ENCODE measurements around the gene ENTHD1. TPM values are rescaled to one million over a fixed set of nuclear protein-coding genes. Genes with fewer than 3 reads are reported as not detected.
"Not testable (repeated sequence)": the region's sequence is repeated elsewhere in the genome, so short reads cannot be mapped to it uniquely, and the experiment has no call there.

Gene ENTHD1
- total RNA-seq, 4 donors from 2014 or later, result not detected

DNA sequence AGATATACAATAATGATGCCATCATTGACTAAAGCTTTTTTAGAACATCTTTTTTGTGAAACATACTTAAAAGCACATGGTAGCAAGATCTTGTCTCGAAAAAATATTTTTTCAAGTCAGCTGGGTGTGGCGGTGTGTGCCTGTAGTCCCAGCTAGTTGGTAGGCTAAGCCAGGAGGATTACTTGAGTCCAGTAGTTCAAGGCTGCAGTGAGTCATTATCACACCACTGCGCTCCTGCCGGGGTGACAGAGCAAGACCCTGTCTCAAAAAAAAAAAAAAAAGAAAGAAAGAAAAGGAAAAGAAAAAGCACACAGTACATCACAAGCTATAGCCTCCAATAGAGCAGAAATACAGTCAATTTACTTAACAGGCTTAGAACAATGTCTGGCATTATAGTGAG lies 37.0 kb downstream of the ENTHD1 start:
- no peak overlapping the region for H3K27ac ChIP-seq
- DNase-seq (ENCODE audit: low spot score in 2 of 2), result no peak
- H3K27me3 ChIP-seq, result peaks cover 6% of the 10 kb centered on the region
- TF ChIP-seq POLR2AphosphoS5 (IDR thresholded peaks at IDR 0.05) (no peak), EP300 (IDR thresholded peaks at IDR 0.05) (no peak), POLR2A (IDR thresholded peaks at IDR 0.05) (no peak)
- TF ChIP-seq, protein P1, sequence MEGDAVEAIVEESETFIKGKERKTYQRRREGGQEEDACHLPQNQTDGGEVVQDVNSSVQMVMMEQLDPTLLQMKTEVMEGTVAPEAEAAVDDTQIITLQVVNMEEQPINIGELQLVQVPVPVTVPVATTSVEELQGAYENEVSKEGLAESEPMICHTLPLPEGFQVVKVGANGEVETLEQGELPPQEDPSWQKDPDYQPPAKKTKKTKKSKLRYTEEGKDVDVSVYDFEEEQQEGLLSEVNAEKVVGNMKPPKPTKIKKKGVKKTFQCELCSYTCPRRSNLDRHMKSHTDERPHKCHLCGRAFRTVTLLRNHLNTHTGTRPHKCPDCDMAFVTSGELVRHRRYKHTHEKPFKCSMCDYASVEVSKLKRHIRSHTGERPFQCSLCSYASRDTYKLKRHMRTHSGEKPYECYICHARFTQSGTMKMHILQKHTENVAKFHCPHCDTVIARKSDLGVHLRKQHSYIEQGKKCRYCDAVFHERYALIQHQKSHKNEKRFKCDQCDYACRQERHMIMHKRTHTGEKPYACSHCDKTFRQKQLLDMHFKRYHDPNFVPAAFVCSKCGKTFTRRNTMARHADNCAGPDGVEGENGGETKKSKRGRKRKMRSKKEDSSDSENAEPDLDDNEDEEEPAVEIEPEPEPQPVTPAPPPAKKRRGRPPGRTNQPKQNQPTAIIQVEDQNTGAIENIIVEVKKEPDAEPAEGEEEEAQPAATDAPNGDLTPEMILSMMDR (IDR thresholded peaks at IDR 0.05), result no peak
- H3K9me3 ChIP-seq, result no peaks in the 10 kb centered on the region
- H3K4me3 ChIP-seq, result no peak overlapping the region
- WGBS, result 87% methylated on average over 4 of the region's 4 CpGs
- H3K36me3 ChIP-seq, result no peaks in the 10 kb centered on the region
- no peaks in the 10 kb centered on the region for H3K4me1 ChIP-seq

DNA sequence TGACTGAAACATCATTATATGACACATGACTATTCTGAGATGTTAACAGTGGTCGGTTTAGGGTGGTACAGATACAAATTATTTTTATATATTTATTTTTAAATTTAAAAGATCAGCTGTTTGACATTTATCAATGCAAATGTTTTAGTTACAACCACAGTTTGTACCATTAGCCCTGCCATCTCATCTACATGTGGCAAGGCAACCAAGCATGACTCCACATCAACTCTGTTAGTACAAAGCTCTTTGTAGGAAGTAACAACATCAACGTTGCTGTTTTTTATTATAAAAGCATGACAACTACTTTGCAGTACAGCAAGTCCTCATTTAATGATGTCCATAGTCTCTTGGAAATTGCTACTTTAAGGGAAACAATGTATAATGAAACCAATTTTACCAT lies 40.8 kb downstream of the ENTHD1 start:
- no peak for DNase-seq (ENCODE audit: low spot score in 2 of 2)
- Histone ChIP-seq H3K27ac (no peak overlapping the region), H3K4me1 (no peaks in the 10 kb centered on the region), H3K27me3 (peaks cover 4% of the 10 kb centered on the region), H3K36me3 (no peaks in the 10 kb centered on the region), H3K9me3 (no peaks in the 10 kb centered on the region), H3K4me3 (no peak overlapping the region)
- 76% methylated on average over 2 of the region's 2 CpGs for WGBS
- no peak for TF ChIP-seq POLR2A (IDR thresholded peaks at IDR 0.05)
- no peak for TF ChIP-seq EP300 (IDR thresholded peaks at IDR 0.05)
- TF ChIP-seq POLR2AphosphoS5 (IDR thresholded peaks at IDR 0.05), result no peak

DNA sequence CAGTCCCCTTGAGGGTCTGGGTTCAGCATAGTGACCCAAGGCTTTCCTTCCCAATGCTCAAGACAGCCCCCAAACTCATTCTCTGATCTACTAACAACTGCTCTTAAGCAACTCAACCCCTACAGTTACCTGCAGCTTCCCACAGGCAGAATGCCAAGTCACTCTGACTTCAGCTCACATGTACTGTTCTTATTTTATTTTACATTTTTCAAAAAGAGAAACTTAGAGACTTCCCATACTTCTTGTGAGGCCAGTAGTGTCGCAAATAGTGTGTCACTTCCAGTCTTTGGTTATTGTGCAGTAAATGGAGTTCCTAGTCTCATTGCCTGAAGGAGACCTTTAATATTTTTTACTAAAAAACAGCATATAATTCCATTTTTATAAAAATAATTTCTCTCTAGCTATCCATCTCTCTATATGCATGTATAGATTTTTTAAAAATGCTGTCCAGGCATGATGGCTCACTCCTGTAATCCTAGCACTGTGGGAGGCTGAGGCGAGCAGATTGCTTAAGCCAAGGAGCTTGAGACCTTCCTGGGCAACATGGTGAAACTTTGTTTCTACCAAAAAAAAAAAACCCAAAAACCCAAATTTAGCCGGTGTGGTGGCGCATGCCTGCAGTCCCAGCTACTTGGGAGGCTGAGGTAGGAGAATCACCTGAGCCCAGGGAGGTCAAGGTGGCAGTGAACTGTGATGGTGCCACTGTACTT lies 41.8 kb downstream of the ENTHD1 start:
- Histone ChIP-seq H3K4me3 (no peak overlapping the region), H3K9me3 (no peaks in the 10 kb centered on the region), H3K36me3 (no peaks in the 10 kb centered on the region), H3K27me3 (peaks cover 4% of the 10 kb centered on the region), H3K4me1 (no peaks in the 10 kb centered on the region), H3K27ac (no peak overlapping the region)
- WGBS, result 92% methylated on average over 4 of the region's 4 CpGs
- no peak for DNase-seq (ENCODE audit: low spot score in 2 of 2)
- no peak for TF ChIP-seq POLR2AphosphoS5 (IDR thresholded peaks at IDR 0.05)
- TF ChIP-seq POLR2A (IDR thresholded peaks at IDR 0.05), result no peak
- TF ChIP-seq, protein P1 (IDR thresholded peaks at IDR 0.05), result no peak
- TF ChIP-seq EP300 (IDR thresholded peaks at IDR 0.05), result no peak

DNA sequence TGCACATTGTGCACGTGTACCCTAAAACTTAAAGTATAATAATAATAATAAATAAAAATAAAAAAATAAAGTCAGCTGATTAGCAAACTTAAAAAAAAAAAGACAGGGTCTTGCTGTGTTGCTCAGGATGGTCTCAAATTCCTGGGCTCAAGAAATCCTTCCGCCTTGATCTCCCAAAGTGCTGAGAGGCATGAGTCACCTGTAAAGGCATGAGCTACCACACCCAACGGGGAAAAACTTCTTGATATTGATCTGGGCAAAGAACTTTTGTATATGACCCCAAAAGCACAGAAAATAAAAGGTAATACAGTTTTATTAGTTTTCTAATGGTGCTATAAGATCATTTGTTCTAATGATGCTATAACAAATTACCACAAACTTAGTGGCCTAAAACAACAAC lies 46.1 kb downstream of the ENTHD1 start:
- no peaks in the 10 kb centered on the region for H3K4me1 ChIP-seq
- H3K27ac ChIP-seq, result no peak overlapping the region
- TF ChIP-seq, protein P1 (IDR thresholded peaks at IDR 0.05), result no peak
- no peak for TF ChIP-seq POLR2AphosphoS5 (IDR thresholded peaks at IDR 0.05)
- no peak for TF ChIP-seq EP300 (IDR thresholded peaks at IDR 0.05)
- TF ChIP-seq POLR2A (IDR thresholded peaks at IDR 0.05), result no peak
- peaks cover 4% of the 10 kb centered on the region for H3K27me3 ChIP-seq
- no peaks in the 10 kb centered on the region for H3K36me3 ChIP-seq
- H3K4me3 ChIP-seq, result no peak overlapping the region
- no peaks in the 10 kb centered on the region for H3K9me3 ChIP-seq
- no peak for DNase-seq (ENCODE audit: low spot score in 2 of 2)
- WGBS, result 65% methylated on average over 3 of the region's 3 CpGs

DNA sequence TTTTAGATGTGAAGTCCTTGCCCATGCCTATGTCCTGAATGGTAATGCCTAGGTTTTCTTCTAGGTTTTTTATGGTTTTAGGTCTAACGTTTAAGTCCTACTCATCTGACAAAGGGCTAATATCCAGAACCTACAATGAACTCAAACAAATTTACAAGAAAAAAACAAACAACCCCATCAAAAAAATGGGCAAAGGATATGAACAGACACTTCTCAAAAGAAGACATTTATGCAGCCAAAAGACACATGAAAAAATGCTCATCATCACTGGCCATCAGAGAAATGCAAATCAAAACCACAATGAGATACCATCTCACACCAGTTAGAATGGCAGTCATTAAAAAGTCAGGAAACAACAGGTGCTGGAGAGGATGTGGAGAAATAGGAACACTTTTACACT lies 47.0 kb downstream of the ENTHD1 start:
- H3K27me3 ChIP-seq; DNase-seq (ENCODE audit: low spot score in 2 of 2); H3K4me3 ChIP-seq; H3K36me3 ChIP-seq; H3K9me3 ChIP-seq; H3K4me1 ChIP-seq; H3K27ac ChIP-seq: not testable (repeated sequence)
- 81% methylated on average over 1 of the region's 1 CpG for WGBS

DNA sequence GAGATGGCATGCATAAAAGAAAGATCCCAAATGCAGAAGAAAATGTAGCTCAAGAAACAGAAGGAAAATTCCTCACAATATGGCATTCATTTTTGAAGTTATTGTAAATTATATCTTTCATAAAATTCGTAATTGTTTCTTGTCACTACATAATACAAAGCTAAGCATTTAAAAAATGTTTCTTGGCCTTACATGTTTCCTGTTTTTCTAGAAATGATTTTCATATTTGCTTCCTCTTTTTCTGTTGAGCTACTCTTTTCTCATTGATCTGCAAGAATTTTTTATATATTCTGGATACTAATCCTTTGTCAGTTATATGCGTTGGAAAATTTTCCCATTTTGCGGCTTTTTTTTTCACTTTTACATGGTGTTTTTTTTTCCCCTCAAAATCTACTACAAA lies 48.0 kb downstream of the ENTHD1 start:
- no peak for TF ChIP-seq EP300 (IDR thresholded peaks at IDR 0.05)
- TF ChIP-seq POLR2A (IDR thresholded peaks at IDR 0.05), result no peak
- Histone ChIP-seq H3K27ac (no peak overlapping the region), H3K9me3 (no peaks in the 10 kb centered on the region), H3K27me3 (no peaks in the 10 kb centered on the region), H3K36me3 (no peaks in the 10 kb centered on the region), H3K4me3 (no peak overlapping the region), H3K4me1 (no peaks in the 10 kb centered on the region)
- DNase-seq (ENCODE audit: low spot score in 2 of 2), result no peak
- 74% methylated on average over 3 of the region's 3 CpGs for WGBS

Data from suprapubic skin (tissue), 4 donors.